ENCODE results near the gene SAPCD2. TPM values are rescaled to one million over a fixed set of nuclear protein-coding genes. Genes with fewer than 3 reads are reported as not detected.

The SAPCD2 gene
- total and polyA plus RNA-seq, 2 of the 8 experiments (the other 6 are each of a cell fraction or from before 2014, with no cell fraction given) = 12.7 to 32.1 TPM

GRCh38 chr9:137105814-137106661 is 35.7 kb upstream of the SAPCD2 start (continued):
- TF ChIP-seq RXRA (IDR thresholded peaks at IDR 0.05; ENCODE audit: insufficient read depth, low read depth, low read length) (no peak), SAP30 (IDR thresholded peaks at IDR 0.05; ENCODE audit: insufficient read depth, insufficient replicate concordance, low read length) (no peak), KDM1A (IDR thresholded peaks at IDR 0.05; ENCODE audit: borderline replicate concordance, low read length) (no peak), RAD21 (IDR thresholded peaks at IDR 0.05 in 1 of 2, conservative IDR thresholded peaks at IDR 0.05 in 1 of 2; ENCODE audit: low read depth in 2 of 2, low read length in 2 of 2) (no peak), E2F6 (IDR thresholded peaks at IDR 0.05) (no peak), CREB1 (IDR thresholded peaks at IDR 0.05) (no peak), JUND (IDR thresholded peaks at IDR 0.05; ENCODE audit: low read length) (no peak)
